Stimulated activated CD8-positive, alpha-beta memory T cell treated with anti-CD3 and anti-CD28 coated beads, Interleukin-2, amount 100 ng/mL, for 48 hours (primary cell): ENCODE results near the gene MRO.
"Not testable (repeated sequence)": the region's sequence is repeated elsewhere in the genome, so short reads cannot be mapped to it uniquely, and the experiment has no call there.

ENCODE experiments used
- DNase-seq, 2 donors: peaks; one replicate each; pipeline ENCODE4 v3.0.0-alpha.2; 2020; ENCODE audit warnings: low read depth in 2 of 2

MRO gene

DNA sequence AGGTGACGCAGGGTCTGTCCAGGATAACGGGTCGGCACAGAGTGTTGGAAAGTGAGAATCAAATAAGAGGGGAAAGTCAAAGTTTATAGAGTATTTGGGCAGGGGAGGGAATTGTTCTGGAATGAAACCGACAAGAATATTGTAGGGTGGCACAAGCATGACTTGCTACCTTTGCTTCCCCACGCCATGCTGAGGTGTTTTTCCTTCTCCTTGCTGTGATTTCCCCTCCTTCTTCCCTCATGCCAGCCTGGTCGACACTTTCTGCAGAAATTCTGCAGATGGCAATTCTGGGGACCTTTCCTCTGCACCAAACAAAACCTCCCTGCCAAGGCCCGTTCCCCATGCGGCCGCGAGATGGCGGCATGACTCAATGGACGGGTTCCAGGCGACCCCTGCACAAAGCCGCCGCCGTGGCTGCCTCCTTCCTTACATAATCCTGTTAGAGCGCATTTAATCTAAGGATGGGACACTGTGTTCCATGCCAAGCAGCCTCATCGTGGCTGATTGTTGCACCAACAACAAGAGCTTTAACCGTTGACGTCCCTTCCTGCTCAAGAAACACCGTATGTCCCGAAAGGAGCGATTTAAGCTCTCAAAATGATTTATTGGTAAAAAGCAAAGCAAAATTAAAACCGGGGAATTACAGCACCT is at the start of gene MRO:
Gene MRO (minus strand): TSS at position 289 of the 651 bp plus-strand sequence. CDS start 10,616 bp downstream, outside the sequence.
- peak; percentile 62 to 63 for DNase-seq

DNA sequence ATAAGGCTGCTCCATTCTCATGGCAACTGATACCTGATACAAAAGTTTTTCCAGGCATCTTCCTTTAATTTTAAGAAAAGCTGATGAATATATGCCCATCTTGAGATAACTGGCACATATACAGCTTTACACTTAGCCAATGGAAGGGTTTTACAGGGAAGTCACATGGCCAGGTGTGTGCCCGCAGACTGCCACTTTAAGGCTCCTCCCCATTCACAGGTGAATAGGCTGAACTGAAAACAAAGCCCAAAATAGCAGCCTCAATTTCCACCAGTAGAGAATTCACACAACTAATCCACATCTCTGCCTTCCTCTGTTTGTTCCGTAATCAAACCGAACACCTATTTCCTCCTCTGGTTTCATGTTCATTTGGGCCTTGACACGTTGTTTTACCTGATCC is 49.3 kb upstream of the MRO start:
- DNase-seq: no peak

DNA sequence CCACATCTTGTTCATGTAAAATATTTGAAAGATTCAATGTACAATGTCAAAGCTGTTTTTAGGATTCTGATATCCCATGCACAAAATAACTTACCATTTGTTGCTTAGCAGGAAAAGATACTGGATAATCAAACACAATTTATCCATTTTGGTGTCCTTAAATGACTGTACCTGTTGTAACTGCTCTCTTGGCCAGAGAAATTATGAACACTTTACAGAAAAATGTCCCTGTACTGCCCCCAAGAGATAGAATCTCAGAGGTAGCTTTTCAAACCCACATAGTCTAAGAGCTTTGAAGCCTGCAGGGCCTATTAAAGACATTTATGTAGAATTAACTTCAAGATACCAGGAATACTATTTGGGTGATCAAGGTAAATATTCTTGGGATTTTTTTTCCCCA is 46.9 kb upstream of the MRO start:
- no peak for DNase-seq

DNA sequence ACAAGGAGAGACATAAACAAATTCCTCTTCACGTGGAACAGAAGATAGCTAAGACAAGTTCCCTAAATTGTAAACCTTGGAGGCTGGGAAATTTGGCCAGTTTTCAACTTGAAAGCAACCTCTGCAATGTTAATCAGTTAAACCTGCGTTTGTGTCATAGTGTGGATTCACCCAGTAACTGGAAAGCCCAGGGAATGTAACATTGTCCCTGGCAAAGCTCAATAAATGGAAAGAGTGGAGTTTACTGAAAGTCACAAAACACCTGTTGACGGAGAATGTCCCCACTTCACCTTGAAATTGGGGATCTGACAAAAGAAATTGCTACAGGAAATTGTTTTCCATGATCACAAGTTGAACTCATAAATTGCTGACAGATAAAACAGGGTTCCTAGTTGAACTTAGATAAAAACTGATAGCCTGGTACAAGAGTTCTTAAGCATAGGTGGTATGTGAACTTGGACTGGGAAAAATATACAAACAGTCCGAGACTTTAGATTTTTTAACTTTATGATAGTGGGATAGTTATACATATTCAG is 44.1 kb upstream of the MRO start:
- no peak for DNase-seq

DNA sequence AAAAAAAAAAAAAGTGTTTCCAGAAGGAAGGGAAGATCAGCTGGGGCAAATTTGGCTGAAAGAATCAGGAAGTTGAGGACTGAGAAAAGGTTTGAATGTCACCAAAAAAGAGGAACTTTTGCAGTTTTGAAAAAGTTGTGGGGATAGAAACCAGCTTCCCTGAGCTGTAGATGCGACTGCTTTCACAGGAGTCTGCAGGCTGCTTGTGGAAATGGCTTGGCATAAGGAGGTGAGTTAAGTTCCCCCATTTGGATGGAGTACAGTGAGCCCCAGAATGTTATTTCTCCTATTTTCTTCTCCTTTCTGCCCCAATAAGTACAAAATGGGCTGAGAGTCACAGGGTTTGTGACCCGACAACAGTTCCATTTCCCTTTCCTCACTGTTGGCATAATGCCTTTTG is 42.6 kb upstream of the MRO start:
- DNase-seq: no peak

DNA sequence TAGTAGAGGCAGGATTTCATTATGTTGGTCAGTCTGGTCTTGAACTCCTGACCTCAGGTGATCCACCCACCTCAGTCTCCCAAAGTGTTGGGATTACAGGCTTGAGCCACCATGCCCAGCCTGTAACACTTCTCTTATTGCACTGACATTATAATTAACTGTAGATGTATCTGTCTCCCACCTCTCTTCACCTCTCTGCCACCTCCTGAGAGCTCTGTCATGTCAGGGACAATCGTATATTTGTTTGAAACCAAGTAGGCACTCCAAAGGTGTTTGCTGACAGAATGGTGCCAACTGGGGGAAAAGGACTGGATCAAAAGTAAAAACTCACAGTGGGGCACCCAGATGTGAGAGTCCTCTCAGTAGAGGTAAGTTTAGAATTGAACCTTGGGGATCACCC is 41.8 kb upstream of the MRO start:
- no peak for DNase-seq

DNA sequence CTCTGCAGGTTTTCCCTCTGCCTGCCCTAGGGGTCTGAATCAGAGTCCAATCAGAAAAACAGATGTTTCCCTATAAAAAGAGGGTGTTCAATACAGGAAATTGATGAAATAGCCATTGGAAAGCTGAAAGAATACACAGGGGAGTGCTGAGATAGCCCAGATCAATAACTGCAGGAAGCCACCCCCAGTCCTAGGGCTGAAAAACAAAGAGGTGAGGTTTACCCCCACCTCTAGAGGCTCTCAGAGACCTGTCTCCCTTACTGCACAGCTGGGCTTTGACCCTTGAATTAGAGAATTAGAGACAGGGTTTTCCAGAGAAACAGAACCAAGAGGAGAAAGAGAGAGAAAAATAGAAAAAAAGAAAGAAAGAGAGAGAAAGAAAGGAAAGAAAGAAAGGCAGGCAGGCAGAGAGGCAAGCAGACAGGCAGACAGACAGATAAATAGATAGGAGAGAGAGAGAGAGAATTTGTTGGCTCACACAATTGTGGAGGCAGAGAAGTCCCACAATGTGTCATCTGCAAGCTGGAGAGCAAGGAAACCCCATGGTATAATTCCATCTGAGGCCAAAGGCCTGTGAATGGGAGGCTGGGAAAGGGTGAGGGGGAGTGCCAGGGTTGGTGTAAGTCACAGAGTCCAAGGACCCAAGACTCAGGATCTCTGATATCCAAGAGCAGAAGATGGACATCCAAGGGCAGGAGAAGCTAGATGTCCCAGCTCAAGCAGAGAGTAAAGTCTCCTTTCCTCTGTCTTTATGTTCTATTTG is 40.2 kb upstream of the MRO start:
- DNase-seq: no peak

DNA sequence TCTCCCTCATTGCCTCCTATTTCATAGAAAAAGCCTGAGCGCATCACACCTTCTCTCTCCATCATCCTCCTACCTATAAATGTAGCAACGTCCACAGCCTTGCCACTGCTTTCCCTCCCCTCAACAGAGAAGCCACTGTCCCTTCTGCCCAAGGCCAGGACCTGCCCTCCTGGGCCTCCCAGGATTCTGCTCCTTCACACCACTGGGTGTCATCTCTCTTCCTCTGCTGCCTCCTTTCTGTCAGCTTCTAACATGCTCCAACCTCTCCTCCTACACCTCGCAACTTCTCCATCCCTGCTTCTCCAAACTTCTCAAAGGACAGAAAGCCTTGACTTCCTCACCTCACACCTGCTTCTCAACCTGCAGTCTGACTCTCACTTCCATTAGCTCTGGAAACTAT is 37.9 kb upstream of the MRO start:
- DNase-seq: no peak

DNA sequence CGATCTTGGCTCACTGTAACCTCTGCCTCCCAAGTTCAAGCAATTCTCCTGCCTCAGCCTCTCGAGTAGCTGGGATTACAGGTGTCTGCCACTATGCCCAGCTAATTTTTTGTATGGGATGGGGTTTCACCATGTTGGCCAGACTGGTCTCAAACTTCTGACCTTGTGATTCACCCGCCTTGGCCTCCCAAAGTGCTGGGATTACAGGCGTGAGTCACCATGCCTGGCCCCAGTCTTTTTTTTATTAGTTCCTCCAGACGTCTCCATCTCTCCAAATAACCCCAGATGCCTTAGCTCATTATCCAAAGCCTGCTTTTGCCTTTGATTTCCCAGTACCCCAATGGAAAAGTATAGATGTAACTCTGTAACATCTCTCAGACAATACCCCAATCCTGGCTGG is 37.4 kb upstream of the MRO start:
- not testable (repeated sequence) for DNase-seq

DNA sequence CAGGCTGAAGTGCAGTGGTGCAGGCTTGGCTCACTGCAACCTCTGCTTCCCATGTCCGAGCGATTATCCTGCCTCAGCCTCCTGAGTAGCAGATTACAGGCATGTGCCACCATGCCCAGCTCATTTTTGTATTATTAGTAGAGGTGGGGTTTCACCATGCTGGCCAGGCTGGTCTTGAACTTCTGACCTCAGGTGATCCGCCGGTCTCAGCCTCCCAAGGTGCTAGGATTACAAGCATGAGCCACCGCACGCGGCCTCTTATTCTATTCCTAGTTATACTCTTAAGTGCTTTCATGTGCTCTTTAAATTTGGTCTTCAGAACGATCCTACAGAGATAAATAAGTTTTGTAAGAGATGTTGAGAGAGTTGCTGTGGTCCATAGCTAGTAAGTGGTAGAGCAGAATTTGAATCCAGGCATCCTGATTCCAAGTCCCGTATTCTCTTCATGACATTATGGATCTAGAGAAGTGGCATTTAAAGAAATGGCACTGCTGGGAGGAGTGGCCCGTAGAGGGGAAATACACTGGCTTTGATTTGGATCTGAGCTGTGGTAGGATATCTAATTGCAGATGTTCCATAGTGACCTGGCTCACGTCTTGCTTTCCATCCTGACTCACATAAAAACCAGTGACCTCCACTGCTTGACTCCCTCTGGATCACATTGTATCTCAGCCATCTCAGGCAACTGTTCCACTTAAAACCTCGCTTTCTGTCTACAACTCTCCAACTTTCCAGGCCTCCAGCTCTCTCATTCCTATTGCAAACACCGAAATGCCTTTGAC is 36.4 kb upstream of the MRO start:
- DNase-seq: no peak

DNA sequence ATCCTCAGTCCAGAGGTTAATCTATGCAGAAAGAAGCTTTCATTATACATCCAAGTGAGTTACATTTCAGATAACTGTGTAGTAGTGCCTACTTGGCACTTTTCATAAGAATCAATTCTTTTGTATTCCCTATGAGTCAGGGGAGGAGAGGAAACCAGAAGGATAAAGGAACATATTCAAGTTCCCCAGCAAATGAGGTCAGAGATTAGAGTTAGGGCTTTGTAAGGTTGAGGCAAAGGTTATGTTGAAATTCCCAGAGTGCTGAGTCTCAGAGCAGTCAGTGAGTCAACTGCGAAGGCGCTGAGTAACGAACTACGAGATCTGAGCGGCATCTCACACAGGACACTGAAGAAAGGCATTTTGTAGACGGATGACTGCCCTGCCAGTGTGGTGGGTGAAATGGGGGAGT is 34.1 kb upstream of the MRO start:
- DNase-seq: no peak

DNA sequence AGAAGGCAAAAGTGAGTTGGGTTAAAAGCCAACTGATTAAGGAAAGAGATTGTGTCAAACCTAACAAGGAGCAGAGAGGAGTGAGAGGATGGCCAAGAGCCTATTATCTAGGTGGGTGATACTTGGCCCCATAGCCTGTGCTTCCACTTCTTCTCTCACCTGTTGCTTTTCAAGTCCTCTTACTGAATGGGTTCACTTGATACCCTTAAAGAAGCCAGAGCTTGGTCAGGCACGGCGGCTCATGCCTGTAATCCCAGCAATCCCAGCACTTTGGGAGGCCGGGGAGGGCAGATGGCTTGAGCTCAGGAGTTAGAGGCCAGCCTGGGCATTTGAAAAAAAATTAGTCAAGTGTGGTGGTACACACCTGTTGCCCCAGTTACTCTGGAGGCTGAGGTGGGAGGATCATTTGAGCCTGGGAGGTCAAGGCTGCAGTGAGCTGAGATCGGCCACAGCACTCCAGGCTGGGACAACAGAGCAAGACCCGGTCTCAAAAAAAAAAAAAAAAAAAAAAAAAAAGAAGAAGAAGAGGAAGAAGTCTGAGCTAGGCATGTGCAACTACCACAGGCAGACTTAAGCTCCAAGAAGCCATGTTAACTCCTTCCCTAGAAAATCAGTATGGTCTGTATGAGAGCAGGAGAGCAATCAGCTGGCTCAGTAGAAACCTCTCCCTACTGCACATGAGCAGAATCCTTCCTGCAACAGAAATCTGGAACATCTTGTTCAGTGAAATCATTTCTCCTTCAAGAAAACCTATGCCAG is 30.7 kb upstream of the MRO start:
- no peak for DNase-seq

DNA sequence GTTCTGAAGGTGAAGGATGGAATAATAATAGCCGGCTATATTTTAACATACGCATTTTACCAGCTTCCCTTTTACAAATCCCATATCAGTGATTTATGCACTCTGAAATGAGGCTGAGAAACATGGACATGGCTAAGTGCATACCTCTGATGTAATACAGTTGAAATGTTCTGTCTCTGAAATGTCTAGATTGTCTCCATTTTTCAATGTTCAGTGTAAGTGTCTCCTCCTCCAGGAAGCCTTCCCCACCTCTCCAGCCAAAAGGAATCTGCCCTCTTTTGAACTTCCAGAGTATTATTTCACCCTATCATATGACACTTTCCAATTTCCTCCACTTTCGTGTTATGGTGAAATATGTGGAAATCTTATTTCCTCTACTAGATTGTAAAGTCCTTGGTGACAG is 29.6 kb upstream of the MRO start:
- no peak for DNase-seq

DNA sequence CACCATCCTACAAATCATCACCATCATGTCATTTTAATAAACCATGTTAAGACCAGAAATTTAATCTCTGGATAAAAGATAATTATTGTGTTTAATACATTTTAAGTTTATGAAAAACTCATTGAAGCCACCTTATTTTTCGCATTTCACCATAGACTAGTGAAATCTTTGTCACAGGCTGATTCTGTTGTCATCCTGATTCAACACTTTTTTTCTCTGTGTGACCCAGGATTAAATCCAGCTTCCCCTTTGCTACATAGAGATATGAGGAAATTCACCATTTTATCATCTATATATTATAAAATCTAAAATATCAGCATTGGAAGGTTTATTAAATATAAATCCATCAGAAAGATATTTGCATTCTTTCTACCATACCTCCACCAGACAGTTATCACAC is 29.2 kb upstream of the MRO start:
- DNase-seq: no peak

DNA sequence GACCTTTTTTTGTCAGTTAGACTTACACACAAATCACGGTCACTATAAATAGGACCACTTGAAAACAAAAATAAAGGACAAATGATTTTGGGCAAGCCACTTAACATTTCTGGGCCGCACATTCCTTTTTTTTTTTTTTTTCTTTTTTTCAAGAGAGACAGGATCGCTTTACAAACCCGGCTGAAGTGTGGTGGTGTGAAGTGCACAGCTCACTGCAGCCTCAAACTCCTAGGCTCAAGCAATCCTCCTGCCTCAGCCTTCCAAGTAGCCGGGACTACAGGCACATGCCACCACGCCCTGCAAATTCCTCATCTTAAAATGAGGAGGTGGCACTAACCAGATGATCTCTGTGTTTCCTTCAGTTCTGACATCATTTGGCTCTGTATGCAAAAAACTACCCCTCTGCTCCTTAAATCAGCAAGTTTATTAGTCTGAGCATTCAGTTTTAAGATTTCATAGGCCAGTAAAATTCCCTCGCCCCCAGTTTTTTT is 28.3 kb upstream of the MRO start:
- DNase-seq: no peak

DNA sequence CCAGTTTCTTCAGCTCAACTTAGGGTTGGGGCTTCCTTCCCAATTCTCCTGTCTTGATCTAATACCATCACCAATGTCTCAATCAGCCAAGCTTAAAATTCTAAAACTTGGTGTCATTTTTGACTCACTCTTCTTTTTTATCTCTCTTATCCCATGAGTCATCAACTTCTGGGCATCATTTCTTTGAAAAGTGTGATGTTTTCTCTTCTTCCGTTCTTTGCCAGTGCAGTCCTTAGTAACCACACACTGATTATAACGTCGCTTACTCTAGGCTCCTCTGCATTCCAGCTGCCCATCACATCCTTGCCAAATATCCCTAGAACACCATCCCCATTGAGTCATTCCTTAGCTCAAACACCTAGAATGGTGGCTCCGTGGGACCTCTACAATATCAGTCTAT is 27.4 kb upstream of the MRO start:
- DNase-seq: no peak

DNA sequence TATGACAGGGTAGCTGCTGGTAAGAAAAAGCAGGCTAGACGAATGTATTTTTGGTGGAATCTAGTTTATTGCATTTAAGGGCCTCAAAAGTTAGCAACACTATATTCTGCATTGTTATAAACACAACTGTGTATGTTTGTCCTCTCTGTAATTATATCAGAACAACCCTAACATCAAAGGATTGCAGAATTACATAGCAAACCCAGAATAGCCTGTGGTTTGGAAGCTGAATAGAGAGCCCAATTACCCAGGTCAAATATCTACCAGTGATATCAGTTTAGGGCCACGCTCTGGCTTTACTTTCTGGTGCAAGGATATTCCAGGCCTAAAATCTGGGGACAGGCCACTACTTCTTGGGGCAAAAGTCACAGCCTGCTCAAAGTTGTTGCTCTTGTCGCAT is 25.1 kb upstream of the MRO start:
- no peak for DNase-seq

DNA sequence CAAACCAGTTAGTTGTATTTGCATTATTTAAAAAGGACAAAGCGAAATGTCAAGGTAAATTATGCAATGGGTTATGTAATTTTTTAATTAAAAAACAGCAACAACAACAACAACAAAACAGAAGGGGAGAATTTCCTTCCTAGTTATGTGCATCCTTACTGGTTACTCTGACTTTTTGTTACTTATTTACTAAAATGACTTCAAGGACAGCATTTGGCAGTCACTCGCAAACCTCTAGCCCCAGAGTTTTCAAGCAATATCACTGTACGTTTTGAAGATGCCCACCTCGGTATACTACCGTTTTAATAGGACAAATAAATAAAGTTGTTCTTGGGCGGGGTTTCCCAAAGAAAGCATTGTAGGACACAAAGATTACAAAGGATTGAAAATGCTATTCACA is 24.7 kb upstream of the MRO start:
- DNase-seq: no peak

DNA sequence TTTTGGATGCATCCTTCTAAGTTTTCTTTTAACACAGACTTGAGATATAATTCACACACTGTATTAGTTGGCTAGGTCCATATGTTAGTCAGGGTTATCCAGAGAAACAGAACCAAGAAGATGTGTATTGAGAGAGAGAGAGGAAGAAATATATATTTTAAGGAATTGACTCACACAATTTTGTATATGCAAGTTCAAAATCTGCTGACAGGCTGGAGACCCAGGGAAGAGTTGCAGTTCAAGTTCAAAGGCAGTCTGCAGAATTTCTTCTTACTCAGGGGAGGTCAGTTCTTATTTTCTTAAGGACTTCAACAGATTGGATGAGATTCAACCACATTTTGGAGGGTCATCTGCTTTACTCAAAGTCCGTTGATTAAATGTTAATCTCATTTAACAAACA is 23.0 kb upstream of the MRO start:
- no peak for DNase-seq

DNA sequence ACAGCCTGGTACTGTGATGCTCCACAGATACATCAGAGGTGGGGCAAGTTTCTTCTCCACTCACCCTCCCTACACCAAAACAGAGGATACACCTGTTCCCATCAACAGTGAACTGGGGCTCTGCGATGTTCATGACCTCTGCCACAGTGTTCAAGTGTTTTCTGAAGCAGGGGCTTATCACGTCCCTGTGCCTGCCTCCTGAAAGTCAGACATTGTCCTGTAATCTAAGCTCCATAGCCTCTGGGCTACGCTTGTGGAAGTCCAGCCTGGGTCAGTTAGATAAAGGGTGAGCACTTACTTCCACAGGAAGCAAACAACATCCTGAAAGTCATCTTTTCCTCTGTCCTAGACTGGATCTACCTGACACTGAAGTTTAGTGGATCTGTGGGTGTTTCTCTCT is 20.2 kb upstream of the MRO start:
- DNase-seq: no peak

DNA sequence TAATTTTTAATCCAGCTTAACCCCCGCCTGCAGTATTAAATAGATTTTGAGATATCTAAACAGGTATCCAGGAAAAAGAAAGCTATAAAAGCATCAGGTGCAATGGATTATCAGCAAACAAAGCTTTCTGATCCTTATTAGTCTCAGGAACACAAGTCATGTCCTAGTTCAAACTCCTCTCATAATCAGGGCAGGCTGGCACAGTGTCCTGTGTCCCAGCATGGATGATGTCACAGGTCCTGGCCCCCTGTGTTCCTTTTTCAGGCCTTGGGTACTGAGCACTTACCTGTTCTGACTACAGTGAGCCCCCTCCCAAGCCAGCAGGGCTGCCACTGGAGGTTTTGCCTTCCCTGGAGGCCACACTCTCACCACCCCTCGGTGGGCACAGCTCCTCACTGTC is 19.5 kb upstream of the MRO start:
- DNase-seq: no peak

DNA sequence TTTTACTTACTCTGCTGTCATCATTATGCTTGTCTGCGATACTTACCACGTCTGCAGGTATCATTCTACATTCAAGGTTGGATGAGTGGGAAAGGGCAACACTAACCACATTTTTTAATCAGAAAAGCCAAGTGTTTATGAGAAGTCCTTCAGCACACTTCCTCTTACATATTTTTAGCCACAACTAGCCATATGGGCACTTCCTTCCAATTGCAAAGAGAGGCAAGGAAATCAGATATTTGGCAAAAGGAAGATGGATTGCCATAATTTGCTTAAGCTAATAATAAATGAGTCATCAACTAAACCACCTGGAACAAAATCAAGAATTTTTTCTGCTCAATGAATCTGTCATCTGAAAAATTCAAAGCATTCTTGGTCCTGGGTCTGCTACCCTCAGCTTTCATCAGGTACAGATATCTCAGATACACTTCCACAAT is 16.7 kb upstream of the MRO start:
- no peak for DNase-seq
